ENCODE data around the gene C11orf71.
A peak's percentile ranks its signal among the peaks of the same experiment; 100 is the strongest.

C11orf71 gene

DNA sequence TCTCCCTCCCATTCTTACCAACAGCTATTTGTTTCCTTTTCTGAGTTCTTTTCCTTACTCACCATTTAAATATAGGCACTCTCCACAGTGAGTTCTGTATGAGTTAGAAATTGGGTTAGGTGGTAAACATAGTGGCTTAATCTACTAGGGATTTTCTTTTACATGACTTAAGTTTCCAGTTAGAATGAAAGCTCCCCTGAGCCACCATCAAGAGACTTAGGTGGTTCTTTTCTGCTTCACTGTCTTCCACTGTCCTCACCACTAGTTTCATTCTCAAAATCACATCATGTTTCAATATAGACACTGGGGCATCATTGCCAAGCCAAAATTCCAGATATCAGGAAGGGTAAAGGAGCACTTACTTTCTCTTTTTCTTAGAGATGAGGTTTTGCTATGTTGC, 30.0 kb upstream of the C11orf71 start:
- H3K9me3 Mint-ChIP-seq: no peaks in the 10 kb centered on the region
- no peaks in the 10 kb centered on the region for H3K27me3 Mint-ChIP-seq (ENCODE audit: low read depth)
- H3K4me1 Mint-ChIP-seq (ENCODE audit: low read depth): peaks cover 6% of the 10 kb centered on the region
- H3K27ac Mint-ChIP-seq: no peak overlapping the region
- no peaks in the 10 kb centered on the region for H3K36me3 Mint-ChIP-seq (ENCODE audit: low read depth)
- H3K4me3 Mint-ChIP-seq: no peak overlapping the region

DNA sequence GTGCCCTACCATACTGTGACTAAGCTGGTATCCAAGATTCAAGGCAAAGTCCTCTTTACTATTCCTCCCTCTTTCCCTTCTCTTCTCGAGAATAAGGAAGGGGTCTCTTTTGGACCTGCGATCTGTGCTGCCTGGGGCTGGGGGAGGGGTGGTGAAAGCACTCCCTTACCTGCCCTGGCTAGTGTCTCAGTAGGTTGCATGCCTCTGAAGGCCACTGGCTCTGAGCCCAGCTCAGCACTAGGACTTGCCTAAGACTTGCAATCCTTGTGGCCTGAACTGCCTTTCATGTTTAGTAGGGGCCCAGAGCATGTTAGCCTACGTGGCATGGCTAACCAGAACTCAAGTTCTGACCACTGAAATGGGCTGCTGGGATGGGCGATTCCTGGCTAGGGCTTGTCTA, 26.0 kb upstream of the C11orf71 start:
- Mint-ChIP-seq H3K27ac (no peak overlapping the region), H3K9me3 (peaks cover 6% of the 10 kb centered on the region), H3K27me3 (ENCODE audit: low read depth) (no peaks in the 10 kb centered on the region)

DNA sequence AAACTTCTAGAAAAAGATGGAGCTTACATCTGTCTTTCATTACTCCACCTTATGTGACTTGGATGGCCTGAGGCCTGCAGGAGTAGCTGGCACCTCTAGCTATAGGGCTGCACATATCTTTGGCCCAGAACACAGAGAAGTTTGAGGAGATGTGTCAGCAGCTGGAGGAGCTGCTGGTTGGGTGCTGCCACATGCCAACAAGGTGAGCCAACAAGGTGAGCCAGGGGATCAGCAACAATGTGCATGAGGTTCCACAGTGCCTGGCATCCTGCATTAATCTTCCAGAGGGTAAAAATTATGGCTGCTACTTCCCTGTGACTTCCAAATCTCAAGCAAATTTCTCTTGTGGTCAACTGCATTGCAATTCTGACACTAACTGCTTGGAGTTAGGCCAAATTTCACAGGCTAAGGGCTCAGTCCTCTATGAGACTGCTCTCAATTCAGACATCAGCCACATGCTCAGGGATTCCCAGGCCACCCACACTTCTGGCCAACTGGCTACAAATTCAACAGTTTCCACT, 16.2 kb upstream of the C11orf71 start:
- no peak overlapping the region for H3K4me3 Mint-ChIP-seq
- no peak overlapping the region for H3K27ac Mint-ChIP-seq
- H3K27me3 Mint-ChIP-seq (ENCODE audit: low read depth): no peaks in the 10 kb centered on the region
- H3K4me1 Mint-ChIP-seq (ENCODE audit: low read depth): no peaks in the 10 kb centered on the region
- no peaks in the 10 kb centered on the region for H3K9me3 Mint-ChIP-seq
- peaks cover 12% of the 10 kb centered on the region for H3K36me3 Mint-ChIP-seq (ENCODE audit: low read depth)

More for the DNA sequence above, 26.0 kb upstream of the C11orf71 start:
- Mint-ChIP-seq H3K4me3 (no peak overlapping the region), H3K4me1 (ENCODE audit: low read depth) (peaks cover 6% of the 10 kb centered on the region), H3K36me3 (ENCODE audit: low read depth) (peaks cover 2% of the 10 kb centered on the region)

DNA sequence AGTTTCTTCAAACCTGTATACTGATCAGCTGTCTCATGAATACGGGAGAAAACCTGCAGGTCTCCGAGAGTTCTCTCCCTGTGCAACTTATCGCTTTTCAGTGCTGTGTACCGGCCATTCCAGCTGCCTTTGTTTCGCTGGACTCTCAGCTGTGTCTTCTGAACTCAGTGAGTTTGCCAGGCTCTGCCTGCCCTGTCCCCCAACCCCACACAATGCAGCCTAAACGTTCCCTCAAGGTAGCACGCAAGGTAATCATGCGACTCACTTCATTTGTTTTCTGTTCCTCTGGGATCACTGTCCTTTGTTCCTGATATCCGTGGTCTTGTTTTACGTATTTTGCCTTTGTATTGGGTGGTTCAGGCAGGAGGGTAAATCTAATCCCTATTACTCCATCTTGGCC, 13.6 kb upstream of the C11orf71 start:
- no peaks in the 10 kb centered on the region for H3K4me1 Mint-ChIP-seq (ENCODE audit: low read depth)
- H3K36me3 Mint-ChIP-seq (ENCODE audit: low read depth): peaks cover 23% of the 10 kb centered on the region
- H3K27ac Mint-ChIP-seq: no peak overlapping the region
- H3K4me3 Mint-ChIP-seq: no peak overlapping the region
- H3K27me3 Mint-ChIP-seq (ENCODE audit: low read depth): no peaks in the 10 kb centered on the region
- H3K9me3 Mint-ChIP-seq: no peaks in the 10 kb centered on the region

DNA sequence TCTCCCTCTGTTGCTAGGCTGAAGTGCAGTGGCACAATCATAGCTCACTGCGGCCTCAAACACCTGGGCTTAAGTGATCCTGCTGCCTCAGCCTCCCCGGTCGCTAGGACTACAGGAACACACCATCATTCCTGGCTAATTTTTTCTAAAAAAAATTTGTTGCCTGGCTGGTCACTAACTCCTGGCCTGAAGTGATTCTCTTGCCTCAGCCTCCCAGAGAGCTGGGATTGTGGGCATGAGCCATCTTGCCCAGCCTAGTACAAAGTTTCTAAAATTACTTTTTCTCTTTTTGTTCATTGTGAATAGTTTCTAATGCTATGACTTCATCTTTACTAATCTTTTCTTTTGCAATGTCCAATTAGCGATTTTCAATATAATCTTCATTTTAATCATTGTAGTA, 12.6 kb upstream of the C11orf71 start:
- Mint-ChIP-seq H3K9me3 (no peaks in the 10 kb centered on the region), H3K4me3 (no peak overlapping the region), H3K27me3 (ENCODE audit: low read depth) (no peaks in the 10 kb centered on the region), H3K36me3 (ENCODE audit: low read depth) (peaks cover 23% of the 10 kb centered on the region), H3K27ac (no peak overlapping the region), H3K4me1 (ENCODE audit: low read depth) (no peaks in the 10 kb centered on the region)

DNA sequence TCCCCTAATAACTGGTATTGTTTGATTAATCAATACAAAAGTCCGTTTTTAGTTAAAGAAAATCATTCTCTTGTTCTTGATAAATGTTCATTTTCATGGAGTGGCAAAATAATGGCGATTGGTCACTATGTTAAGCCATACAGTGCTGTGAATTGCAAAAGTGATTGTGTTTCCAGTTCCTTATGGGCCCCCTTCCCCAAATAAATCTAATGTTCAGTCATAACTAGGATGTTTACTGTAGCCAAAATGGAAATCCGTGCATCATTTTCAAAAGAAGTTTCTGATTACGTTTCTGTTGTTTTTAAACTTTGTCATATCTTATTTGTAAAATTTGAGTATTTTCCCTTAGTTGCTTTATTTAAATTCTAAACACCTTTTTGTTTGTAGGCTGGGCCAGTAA, 1.0 kb upstream of the C11orf71 start:
- H3K4me1 Mint-ChIP-seq (ENCODE audit: low read depth): peaks cover 37% of the 10 kb centered on the region

DNA sequence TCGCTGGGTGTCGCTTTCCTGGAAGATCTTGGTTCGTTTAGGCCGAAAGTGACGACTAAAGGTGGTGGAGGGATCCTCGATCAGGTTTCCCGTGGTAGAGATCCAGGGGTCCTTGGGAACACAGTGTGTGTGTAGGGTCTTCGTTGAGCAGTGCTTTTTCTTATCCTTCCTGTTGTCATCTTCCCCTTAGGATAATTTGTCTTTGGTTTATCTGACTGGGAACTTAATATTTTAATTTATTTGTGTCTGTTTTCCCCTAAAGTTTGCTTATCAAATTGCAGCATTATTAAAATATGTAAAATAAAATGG, 558 bp upstream of the C11orf71 start:
- Mint-ChIP-seq H3K27ac (peak overlapping the region; percentile 94), H3K9me3 (no peaks in the 10 kb centered on the region), H3K4me1 (ENCODE audit: low read depth) (peaks cover 36% of the 10 kb centered on the region), H3K36me3 (ENCODE audit: low read depth) (peaks cover 34% of the 10 kb centered on the region), H3K4me3 (peak overlapping the region; percentile 90), H3K27me3 (ENCODE audit: low read depth) (no peaks in the 10 kb centered on the region)

More for the DNA sequence above, 1.0 kb upstream of the C11orf71 start:
- H3K36me3 Mint-ChIP-seq (ENCODE audit: low read depth): peaks cover 39% of the 10 kb centered on the region
- H3K4me3 Mint-ChIP-seq: peak overlapping the region; percentile 90
- H3K27ac Mint-ChIP-seq: peak overlapping the region; percentile 94
- H3K27me3 Mint-ChIP-seq (ENCODE audit: low read depth): no peaks in the 10 kb centered on the region
- H3K9me3 Mint-ChIP-seq: no peaks in the 10 kb centered on the region

DNA sequence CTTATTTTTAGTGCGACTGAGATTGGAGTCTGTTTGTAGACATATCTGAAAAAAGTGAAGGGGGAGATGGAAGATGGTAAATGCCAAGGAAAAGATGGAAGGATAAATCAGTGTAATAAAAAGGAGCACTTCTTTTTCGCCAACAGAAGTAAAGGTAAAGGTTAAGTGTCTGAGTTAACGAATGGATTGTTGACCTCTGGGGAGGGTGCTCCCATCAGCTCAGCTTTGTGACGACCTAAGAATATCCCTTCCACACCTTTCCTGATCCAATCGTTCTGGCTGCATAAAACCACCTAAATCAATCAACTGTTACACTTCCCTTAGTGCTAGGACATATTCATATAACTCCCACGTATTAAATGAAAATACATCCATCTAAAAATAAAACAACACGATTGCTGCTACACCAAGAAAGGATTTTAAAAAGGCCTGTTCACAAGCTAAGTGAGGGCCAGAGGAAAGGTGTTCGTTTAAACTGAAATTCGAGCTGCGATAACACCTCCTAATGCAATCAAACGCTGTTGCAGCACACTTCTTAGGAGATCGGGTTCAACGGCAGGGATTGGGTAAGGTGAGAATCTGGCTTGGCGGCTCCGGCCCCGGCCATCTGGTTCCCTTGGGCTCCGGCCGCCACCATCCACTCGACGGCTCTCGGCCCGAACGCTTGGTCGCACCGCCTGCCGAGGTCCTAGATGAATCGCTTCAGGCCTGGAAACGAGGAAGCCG, 658 bp downstream of the C11orf71 start:
- peaks cover 34% of the 10 kb centered on the region for H3K4me1 Mint-ChIP-seq (ENCODE audit: low read depth)
- H3K4me3 Mint-ChIP-seq: peak overlapping the region; percentile 90
- H3K27ac Mint-ChIP-seq: peak overlapping the region; percentile 94
- peaks cover 24% of the 10 kb centered on the region for H3K36me3 Mint-ChIP-seq (ENCODE audit: low read depth)
- peaks cover 4% of the 10 kb centered on the region for H3K27me3 Mint-ChIP-seq (ENCODE audit: low read depth)
- H3K9me3 Mint-ChIP-seq: no peaks in the 10 kb centered on the region

DNA sequence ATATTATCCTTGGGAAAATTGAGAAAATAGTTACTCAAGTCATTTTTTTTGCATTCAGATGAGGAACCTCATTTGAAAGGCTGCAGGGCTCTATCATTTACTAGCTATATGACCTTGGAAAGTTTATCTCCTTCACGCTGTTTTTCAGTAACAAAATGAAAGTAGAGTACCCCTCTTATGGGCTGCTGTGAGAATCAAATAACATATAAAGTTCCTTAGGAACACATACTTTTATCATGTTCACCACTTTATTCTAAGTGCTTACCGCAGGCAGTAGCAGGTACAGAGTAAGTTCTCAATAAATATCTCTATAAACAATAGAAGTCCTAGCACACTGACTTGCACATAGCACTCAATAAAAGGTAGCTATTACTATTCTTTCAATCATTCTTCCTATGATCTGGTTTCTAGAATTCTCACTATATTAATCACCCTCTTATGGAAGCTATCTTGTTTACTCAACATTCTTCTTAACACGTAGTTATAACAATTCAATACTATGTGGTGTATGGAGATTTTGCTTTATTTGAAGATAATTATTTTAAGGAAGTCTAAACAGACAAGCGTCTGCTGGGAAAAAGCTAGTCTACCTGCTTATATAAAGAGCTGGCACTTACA, 1.9 kb downstream of the C11orf71 start:
- Mint-ChIP-seq H3K9me3 (no peaks in the 10 kb centered on the region), H3K36me3 (ENCODE audit: low read depth) (peaks cover 19% of the 10 kb centered on the region), H3K27me3 (ENCODE audit: low read depth) (peaks cover 4% of the 10 kb centered on the region), H3K4me1 (ENCODE audit: low read depth) (peaks cover 29% of the 10 kb centered on the region), H3K4me3 (peak overlapping the region; percentile 19), H3K27ac (no peak overlapping the region)

DNA sequence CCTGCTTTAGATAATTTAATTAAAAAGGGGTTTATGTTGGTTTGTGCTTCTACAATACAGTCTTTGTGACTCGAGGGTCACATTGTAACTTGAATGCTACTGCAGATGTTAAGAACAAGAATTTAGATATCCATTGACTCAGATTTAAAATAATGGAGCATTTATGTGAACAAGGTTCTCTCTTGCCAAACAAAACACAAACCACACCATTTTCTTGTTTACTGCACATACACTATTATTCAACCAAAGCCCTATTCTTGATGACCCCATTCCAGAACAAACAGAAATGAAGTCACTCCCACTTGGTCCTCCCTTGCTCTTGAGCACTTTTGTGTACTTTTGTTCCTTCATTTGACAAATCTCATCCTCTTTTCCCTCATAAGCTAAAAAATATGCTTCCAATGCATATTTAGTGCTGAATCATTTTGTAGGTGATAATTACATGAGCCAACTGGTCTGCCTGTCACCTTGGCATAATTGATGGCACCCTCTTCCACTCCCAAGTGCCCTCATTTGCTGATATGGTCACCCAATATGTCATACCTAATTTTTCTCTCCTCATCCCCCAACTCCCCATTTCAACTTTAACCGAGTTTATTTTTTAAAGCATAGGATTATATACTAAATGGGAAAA, 2.8 kb downstream of the C11orf71 start:
- H3K4me1 Mint-ChIP-seq (ENCODE audit: low read depth): peaks cover 26% of the 10 kb centered on the region
- no peak overlapping the region for H3K4me3 Mint-ChIP-seq
- peaks cover 12% of the 10 kb centered on the region for H3K27me3 Mint-ChIP-seq (ENCODE audit: low read depth)
- no peak overlapping the region for H3K27ac Mint-ChIP-seq
- H3K9me3 Mint-ChIP-seq: no peaks in the 10 kb centered on the region
- H3K36me3 Mint-ChIP-seq (ENCODE audit: low read depth): peaks cover 14% of the 10 kb centered on the region

DNA sequence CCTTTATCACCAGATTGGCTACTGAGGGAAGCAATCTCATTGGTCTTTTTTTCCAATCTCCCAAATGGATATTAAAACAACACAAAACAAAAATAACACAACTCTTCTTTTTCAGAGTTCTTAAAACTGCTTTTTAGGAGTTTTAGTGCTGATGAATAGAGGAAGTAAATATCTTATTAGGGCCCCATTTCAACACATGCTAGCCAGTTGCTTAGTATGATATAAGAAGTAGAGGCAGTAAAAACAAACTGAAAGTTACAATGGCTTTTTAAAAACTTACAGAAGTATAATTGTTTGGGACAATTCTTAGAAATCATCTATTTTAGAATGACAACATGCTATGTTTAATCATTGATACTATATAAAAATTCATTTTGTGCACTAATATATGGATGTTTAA, 3.4 kb downstream of the C11orf71 start:
- H3K27ac Mint-ChIP-seq: no peak overlapping the region
- peaks cover 13% of the 10 kb centered on the region for H3K27me3 Mint-ChIP-seq (ENCODE audit: low read depth)
- H3K9me3 Mint-ChIP-seq: no peaks in the 10 kb centered on the region
- H3K4me3 Mint-ChIP-seq: no peak overlapping the region
- peaks cover 23% of the 10 kb centered on the region for H3K4me1 Mint-ChIP-seq (ENCODE audit: low read depth)
- H3K36me3 Mint-ChIP-seq (ENCODE audit: low read depth): peaks cover 12% of the 10 kb centered on the region

DNA sequence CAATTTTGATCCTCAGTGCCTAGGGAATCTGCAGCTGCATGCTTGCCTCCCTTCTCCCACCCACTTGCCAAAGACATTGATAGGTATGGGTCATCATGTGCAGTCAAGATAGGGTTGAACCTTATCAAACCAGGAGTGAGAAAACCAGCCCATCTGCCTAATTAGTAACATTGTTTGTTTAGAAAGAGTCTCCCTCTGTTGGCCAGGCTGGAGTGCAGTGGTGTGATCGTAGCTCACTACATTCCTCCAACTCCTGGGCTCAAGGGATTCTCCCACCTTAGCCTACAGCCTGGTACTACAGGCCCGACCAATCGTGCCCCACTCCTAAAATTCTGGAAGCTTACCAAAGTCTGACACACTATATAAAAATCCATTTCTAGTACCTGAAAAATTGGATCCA, 4.6 kb downstream of the C11orf71 start:
- Mint-ChIP-seq H3K27ac (no peak overlapping the region), H3K4me3 (no peak overlapping the region), H3K36me3 (ENCODE audit: low read depth) (peaks cover 10% of the 10 kb centered on the region), H3K9me3 (no peaks in the 10 kb centered on the region), H3K27me3 (ENCODE audit: low read depth) (peaks cover 13% of the 10 kb centered on the region), H3K4me1 (ENCODE audit: low read depth) (peaks cover 22% of the 10 kb centered on the region)

DNA sequence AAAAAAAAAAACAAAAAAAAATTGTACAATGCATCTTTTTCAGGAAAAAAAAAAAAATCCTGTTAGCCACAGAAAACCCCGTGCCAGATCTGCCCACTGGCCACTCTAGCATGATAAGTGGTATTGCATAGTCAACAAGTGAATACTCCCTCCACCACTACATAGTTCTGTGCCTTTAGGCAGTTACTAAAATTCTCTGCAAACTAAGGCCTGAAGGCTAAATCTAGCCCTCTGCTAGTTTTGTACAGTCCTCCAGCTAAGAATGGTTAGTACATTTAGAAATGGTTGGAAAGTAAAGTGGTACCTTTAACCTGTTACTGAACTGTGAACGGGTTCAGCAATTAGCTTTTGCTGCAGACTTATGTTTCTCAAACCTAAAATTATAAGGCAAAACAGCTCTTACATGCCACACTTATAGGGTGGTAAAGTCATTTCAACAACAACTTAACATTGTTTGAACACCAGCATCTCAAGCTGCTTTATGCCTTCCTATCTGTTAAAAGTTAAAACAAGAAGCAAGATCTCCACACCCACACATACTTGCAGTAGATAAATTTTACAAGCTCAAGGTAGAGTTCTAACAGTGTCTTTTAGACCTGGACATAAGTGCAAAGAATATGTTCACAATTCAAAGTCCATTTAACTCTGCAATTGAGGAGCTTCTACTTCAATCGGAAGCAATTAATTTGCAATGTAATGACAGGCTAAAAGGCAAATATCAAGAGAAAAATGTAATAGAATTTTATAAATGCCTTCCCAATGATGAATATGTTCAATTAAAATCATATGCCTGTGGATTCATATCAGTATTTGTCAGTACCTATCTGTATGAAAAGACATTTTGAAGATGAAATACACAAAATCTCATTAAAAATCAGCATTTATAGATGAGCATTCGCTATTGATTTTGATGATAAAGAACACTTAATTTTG, 7.3 kb downstream of the C11orf71 start:
- Mint-ChIP-seq H3K4me3 (no peak overlapping the region), H3K27me3 (ENCODE audit: low read depth) (peaks cover 13% of the 10 kb centered on the region), H3K4me1 (ENCODE audit: low read depth) (peaks cover 10% of the 10 kb centered on the region), H3K9me3 (no peaks in the 10 kb centered on the region), H3K36me3 (ENCODE audit: low read depth) (peaks cover 3% of the 10 kb centered on the region), H3K27ac (no peak overlapping the region)

DNA sequence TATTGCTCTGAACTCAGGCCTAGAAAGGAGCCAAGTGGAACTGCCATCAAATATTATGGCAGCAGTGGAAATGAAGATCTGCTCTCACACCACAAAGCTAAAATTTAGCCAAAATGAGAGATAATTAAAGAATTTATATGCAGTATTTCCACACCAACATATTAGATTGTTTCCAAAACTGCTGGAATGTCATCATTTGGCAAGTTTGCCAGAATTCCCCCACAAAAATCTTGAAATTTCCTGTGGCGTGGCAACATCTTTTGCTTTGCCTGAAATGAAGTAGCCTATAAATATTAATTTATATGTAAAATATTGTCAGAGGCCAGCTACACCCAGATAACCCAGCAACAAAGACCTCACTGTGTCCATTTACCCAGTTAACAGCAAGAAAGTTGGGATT, 13.8 kb downstream of the C11orf71 start:
- no peak overlapping the region for H3K27ac Mint-ChIP-seq
- no peaks in the 10 kb centered on the region for H3K36me3 Mint-ChIP-seq (ENCODE audit: low read depth)
- peaks cover 9% of the 10 kb centered on the region for H3K27me3 Mint-ChIP-seq (ENCODE audit: low read depth)
- no peak overlapping the region for H3K4me3 Mint-ChIP-seq
- peaks cover 7% of the 10 kb centered on the region for H3K9me3 Mint-ChIP-seq
- H3K4me1 Mint-ChIP-seq (ENCODE audit: low read depth): no peaks in the 10 kb centered on the region
